ENCODE results near the gene C22orf23. TPM values are rescaled to one million over a fixed set of nuclear protein-coding genes. Genes with fewer than 3 reads are reported as not detected.
"Not testable (repeated sequence)": the region's sequence is repeated elsewhere in the genome, so short reads cannot be mapped to it uniquely, and the experiment has no call there.

Gene C22orf23
- total RNA-seq, 2 experiments from 2014 or later: not detected

DNA sequence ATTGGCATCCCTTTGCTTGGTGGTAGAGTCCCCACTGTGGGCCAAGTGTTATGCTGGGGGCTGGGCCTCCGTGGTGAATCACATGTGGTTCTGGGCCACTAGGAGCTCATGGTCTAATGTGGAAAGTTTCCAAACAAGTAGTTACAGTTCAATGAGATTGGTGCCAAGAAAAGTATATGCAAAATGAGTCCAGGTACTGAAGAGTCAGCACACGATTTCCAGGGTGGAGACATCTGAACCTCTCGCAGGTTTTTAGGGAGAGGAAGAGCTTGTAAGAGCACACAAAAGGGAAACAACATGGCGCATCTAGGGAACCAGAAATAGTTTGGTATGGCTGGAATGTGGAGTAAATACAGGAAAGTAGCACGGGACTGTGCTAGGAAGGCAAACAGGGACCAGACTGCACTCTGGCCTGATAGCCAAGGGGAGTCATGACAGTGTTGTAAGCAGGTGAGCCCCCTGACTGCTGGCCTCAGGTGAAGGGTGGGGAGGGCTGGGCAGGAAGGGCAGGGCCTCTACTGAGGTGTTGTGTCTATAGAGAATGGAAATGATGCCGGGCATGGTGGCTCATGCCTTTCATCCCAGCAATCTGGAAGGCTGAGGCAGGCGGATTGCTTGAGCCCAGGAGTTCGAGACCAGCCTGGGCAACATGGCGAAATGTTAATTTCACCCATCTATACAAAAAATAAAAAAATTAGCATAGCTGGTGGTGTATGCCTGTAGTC lies 12.7 kb upstream of the C22orf23 start:
- CTCF ChIA-PET: interaction anchor here (0.7 to 3.7 kb wide), 21 partner anchors 10 to 647 kb away, joined by 3 to 36 read pairs (median 4); partner anchors contain the start of genes C22orf23, GCAT, MICALL1 and POLR2F
- DNase-seq (no peak), ATAC-seq (no peak)
- H3K9me3 Mint-ChIP-seq: no peaks in the 10 kb centered on the region
- no peaks in the 10 kb centered on the region for H3K4me1 Mint-ChIP-seq (ENCODE audit: low read depth)
- intact Hi-C loops (cut with micrococcal nuclease): no loop called here
- no peak overlapping the region for H3K4me3 Mint-ChIP-seq
- no peak overlapping the region for H3K27ac Mint-ChIP-seq
- peaks cover 37% of the 10 kb centered on the region for H3K36me3 Mint-ChIP-seq (ENCODE audit: low read depth)
- no peaks in the 10 kb centered on the region for H3K27me3 Mint-ChIP-seq
- POLR2A ChIA-PET: no interaction called here
- TF ChIP-seq, protein P1, sequence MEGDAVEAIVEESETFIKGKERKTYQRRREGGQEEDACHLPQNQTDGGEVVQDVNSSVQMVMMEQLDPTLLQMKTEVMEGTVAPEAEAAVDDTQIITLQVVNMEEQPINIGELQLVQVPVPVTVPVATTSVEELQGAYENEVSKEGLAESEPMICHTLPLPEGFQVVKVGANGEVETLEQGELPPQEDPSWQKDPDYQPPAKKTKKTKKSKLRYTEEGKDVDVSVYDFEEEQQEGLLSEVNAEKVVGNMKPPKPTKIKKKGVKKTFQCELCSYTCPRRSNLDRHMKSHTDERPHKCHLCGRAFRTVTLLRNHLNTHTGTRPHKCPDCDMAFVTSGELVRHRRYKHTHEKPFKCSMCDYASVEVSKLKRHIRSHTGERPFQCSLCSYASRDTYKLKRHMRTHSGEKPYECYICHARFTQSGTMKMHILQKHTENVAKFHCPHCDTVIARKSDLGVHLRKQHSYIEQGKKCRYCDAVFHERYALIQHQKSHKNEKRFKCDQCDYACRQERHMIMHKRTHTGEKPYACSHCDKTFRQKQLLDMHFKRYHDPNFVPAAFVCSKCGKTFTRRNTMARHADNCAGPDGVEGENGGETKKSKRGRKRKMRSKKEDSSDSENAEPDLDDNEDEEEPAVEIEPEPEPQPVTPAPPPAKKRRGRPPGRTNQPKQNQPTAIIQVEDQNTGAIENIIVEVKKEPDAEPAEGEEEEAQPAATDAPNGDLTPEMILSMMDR (IDR thresholded peaks at IDR 0.05): no peak

DNA sequence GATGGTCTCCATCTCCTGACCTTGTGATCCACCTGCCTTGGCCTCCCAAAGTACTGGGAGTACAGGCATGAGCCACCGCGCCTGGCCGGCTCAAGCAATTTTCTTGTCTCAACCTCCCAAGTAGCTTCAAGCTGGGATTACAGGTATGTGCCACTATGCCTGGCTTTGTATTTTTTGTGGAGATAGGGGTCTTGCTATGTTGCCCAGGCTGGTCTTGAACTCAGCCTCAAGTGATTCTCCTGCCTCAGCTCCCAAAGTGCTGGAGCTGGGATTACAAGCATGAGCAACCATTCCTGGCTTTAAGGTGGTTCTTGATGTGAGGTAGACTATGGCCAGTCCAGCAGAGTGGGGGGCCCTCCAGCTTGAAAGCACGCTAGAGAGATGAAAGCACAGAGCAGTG lies 7.7 kb upstream of the C22orf23 start:
- ChIA-PET POLR2A (no interaction called here), CTCF (interaction anchor here (1.4 kb wide), 1 partner anchor 27 kb away, joined by 3 read pairs; no protein-coding TSS in a partner anchor)
- no peaks in the 10 kb centered on the region for H3K9me3 Mint-ChIP-seq
- no peaks in the 10 kb centered on the region for H3K27me3 Mint-ChIP-seq
- ATAC-seq (no peak), DNase-seq (no peak)
- H3K4me1 Mint-ChIP-seq (ENCODE audit: low read depth): peaks cover 13% of the 10 kb centered on the region
- peaks cover 49% of the 10 kb centered on the region for H3K36me3 Mint-ChIP-seq (ENCODE audit: low read depth)
- intact Hi-C loops (cut with micrococcal nuclease): no loop called here
- H3K27ac Mint-ChIP-seq: no peak overlapping the region
- H3K4me3 Mint-ChIP-seq: no peak overlapping the region
- TF ChIP-seq, protein P1 (IDR thresholded peaks at IDR 0.05): no peak

GRCh38 chr22:37959231-37959825 lies 5.9 kb upstream of the C22orf23 start:
- no peak overlapping the region for H3K27ac Mint-ChIP-seq
- TF ChIP-seq, protein P1 (IDR thresholded peaks at IDR 0.05): no peak
- no peaks in the 10 kb centered on the region for H3K27me3 Mint-ChIP-seq
- H3K4me3 Mint-ChIP-seq: no peak overlapping the region
- no peaks in the 10 kb centered on the region for H3K9me3 Mint-ChIP-seq
- ATAC-seq (no peak), DNase-seq (no peak)
- POLR2A ChIA-PET: interaction anchor here (0.7 kb wide), 1 partner anchor 66 kb away, joined by 4 read pairs; no protein-coding TSS in a partner anchor
- H3K36me3 Mint-ChIP-seq (ENCODE audit: low read depth): peaks cover 47% of the 10 kb centered on the region
- CTCF ChIA-PET: interaction anchor here (1.6 kb wide), 1 partner anchor 25 kb away, joined by 5 read pairs; no protein-coding TSS in a partner anchor
- intact Hi-C loops (cut with micrococcal nuclease): no loop called here
- H3K4me1 Mint-ChIP-seq (ENCODE audit: low read depth): peaks cover 22% of the 10 kb centered on the region

DNA sequence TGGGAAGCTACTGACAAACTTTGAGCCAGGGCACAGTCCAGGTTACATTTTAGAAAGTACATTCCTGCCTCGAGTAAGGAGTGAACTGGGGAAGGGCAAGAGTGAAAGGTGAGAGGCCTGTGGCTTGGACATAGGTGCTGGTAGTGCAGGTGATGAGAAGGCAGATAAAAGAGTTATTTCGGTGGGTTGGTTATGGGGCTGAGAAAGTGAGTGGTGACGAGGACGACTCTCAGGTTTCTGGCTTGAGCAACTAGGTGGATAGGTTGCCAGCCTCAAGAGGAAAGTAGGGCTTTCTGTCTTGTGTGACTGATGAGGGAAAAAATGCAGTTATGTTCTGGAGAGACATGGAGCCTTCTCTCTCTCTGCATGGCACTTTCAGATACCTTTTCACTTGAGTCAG lies 3.8 kb upstream of the C22orf23 start:
- no peak overlapping the region for H3K27ac Mint-ChIP-seq
- TF ChIP-seq, protein P1 (IDR thresholded peaks at IDR 0.05): no peak
- peaks cover 42% of the 10 kb centered on the region for H3K36me3 Mint-ChIP-seq (ENCODE audit: low read depth)
- peaks cover 30% of the 10 kb centered on the region for H3K4me1 Mint-ChIP-seq (ENCODE audit: low read depth)
- CTCF ChIA-PET: no interaction called here
- DNase-seq: no peak
- intact Hi-C loops (cut with micrococcal nuclease): no loop called here
- POLR2A ChIA-PET: no interaction called here
- H3K4me3 Mint-ChIP-seq: no peak overlapping the region
- H3K27me3 Mint-ChIP-seq: peaks cover 8% of the 10 kb centered on the region
- H3K9me3 Mint-ChIP-seq: no peaks in the 10 kb centered on the region
- no peak for ATAC-seq

GRCh38 chr22:37955825-37956397 lies 2.5 kb upstream of the C22orf23 start:
- peaks cover 33% of the 10 kb centered on the region for H3K36me3 Mint-ChIP-seq (ENCODE audit: low read depth)
- H3K27ac Mint-ChIP-seq; intact Hi-C loops (cut with micrococcal nuclease); H3K9me3 Mint-ChIP-seq; POLR2A ChIA-PET; DNase-seq; H3K4me3 Mint-ChIP-seq; ATAC-seq: not testable (repeated sequence)
- peaks cover 30% of the 10 kb centered on the region for H3K4me1 Mint-ChIP-seq (ENCODE audit: low read depth)
- H3K27me3 Mint-ChIP-seq: peaks cover 14% of the 10 kb centered on the region
- CTCF ChIA-PET: interaction anchor here (2.7 kb wide), 1 partner anchor 9 kb away, joined by 31 read pairs; no protein-coding TSS in a partner anchor

Data from activated CD8-positive, alpha-beta T cell treated with anti-CD3 and anti-CD28 coated beads for 36 hours (primary cell).